ENCODE data around the gene PTCH1. TPM values are rescaled to one million over a fixed set of nuclear protein-coding genes. Genes with fewer than 3 reads are reported as not detected.
A peak's percentile ranks its signal among the peaks of the same experiment; 100 is the strongest.

The PTCH1 gene
- total RNA-seq, 1 experiment from 2014 or later = 15.2 TPM

- no peaks in the 10 kb centered on the region for H3K9me2 ChIP-seq (ENCODE audit: insufficient read depth)
- peak overlapping the region; percentile 32 to 35 for H3K4me3 ChIP-seq (replicated peaks in 1 of 2; ENCODE audit: low read depth in 1 of 2, low read length in 2 of 2)
- H3K79me2 ChIP-seq (ENCODE audit: insufficient read depth, low read length) = no peaks in the 10 kb centered on the region
- peak overlapping the region; percentile 65 for H3K27ac ChIP-seq (ENCODE audit: low read depth, low read length)
- RAD21 ChIA-PET (ENCODE audit: low non-redundant PET in 1 of 2, low total read pairs in 2 of 2, uncharacterized antibody in 2 of 2, unreplicated experiment in 2 of 2) = no interaction called here
- H3K9ac ChIP-seq (ENCODE audit: low read length) = peak overlapping the region; percentile 26
- H3K9me3 ChIP-seq (ENCODE audit: control insufficient read depth in 1 of 2, insufficient read depth in 1 of 2, low read depth in 1 of 2, low read length in 2 of 2) = peaks cover 0 to 9% of the 10 kb centered on the region in 2 experiments; a peak in 1 of 4 replicates
- peak overlapping the region; percentile 72 for H3K4me2 ChIP-seq (ENCODE audit: low read length)
- TF ChIP-seq JUND (IDR thresholded peaks at IDR 0.05) = no peak
- peak; percentile 96 for TF ChIP-seq ELF1 (IDR thresholded peaks at IDR 0.05; ENCODE audit: borderline replicate concordance, low read depth)
- TF ChIP-seq MAX (IDR thresholded peaks at IDR 0.05) = peak; percentile 79
- TF ChIP-seq ZNF274 (IDR thresholded peaks at IDR 0.05; ENCODE audit: low read depth, low read length) = no peak
- no peak for TF ChIP-seq ATF3 (IDR thresholded peaks at IDR 0.05)
- TF ChIP-seq POLR2A (IDR thresholded peaks at IDR 0.05; ENCODE audit: borderline replicate concordance, extremely low read depth, insufficient read depth, insufficient read length) = no peak
- no peak for TF ChIP-seq EZH2phosphoT487 (IDR thresholded peaks at IDR 0.05; ENCODE audit: borderline replicate concordance)
- TF ChIP-seq EGR1 (IDR thresholded peaks at IDR 0.05; ENCODE audit: low read depth) = peak; percentile 85
- peak; percentile 75 for TF ChIP-seq SP1 (IDR thresholded peaks at IDR 0.05; ENCODE audit: low read depth)
- no peak for TF ChIP-seq TCF7L2 (IDR thresholded peaks at IDR 0.05; ENCODE audit: borderline replicate concordance, extremely low read depth, insufficient read depth, insufficient read length)
- no peak for TF ChIP-seq RAD21 (IDR thresholded peaks at IDR 0.05; ENCODE audit: low read depth)
- TF ChIP-seq SIN3A (IDR thresholded peaks at IDR 0.05; ENCODE audit: low read depth) = peak; percentile 76
- TF ChIP-seq POLR2AphosphoS5 (IDR thresholded peaks at IDR 0.05; ENCODE audit: low read depth, low read length) = peak; percentile 65
- no peak for TF ChIP-seq ZFX (IDR thresholded peaks at IDR 0.05)
- TF ChIP-seq REST (IDR thresholded peaks at IDR 0.05; ENCODE audit: low read depth) = no peak
- peak; percentile 76 for TF ChIP-seq CBX3 (IDR thresholded peaks at IDR 0.05; ENCODE audit: low read depth)
- no peak for TF ChIP-seq SRF (IDR thresholded peaks at IDR 0.05; ENCODE audit: low read depth)
- 0 out of 6 replicates have a peak, but pooled peaks of 1 of the 3 experiments have one; percentile 2 for TF ChIP-seq CTCF (IDR thresholded peaks at IDR 0.05 in 2 of 3, conservative IDR thresholded peaks at IDR 0.05 in 1 of 3; ENCODE audit: borderline replicate concordance in 1 of 3, insufficient read depth in 1 of 3, low read depth in 2 of 3, low read length in 2 of 3)
- no peak for TF ChIP-seq FOSL1 (IDR thresholded peaks at IDR 0.05; ENCODE audit: low read depth)
- BruUV-seq (replicated peaks) = no TSS peak
- no peaks in the 10 kb centered on the region for H3K27me3 ChIP-seq (ENCODE audit: insufficient read depth, low read length)
- peak overlapping the region; percentile 60 for H2AFZ ChIP-seq (ENCODE audit: low read depth, low read length, poor library complexity, severe bottlenecking)
- CTCF ChIA-PET = interaction anchor here (1.2 kb wide), 1 partner anchor 52 kb away, joined by 3 read pairs; no protein-coding TSS in a partner anchor
- no peaks in the 10 kb centered on the region for H4K20me1 ChIP-seq (ENCODE audit: insufficient read depth)
- no peaks in the 10 kb centered on the region for H3K36me3 ChIP-seq (ENCODE audit: control insufficient read depth in 1 of 2, insufficient read depth in 2 of 2, low read length in 2 of 2)
- H3K4me1 ChIP-seq (ENCODE audit: control insufficient read depth in 1 of 2, insufficient read depth in 2 of 2, low read length in 2 of 2) = peaks cover 10 to 18% of the 10 kb centered on the region in 2 experiments; a peak in 3 of 4 replicates
- POLR2A ChIA-PET = interaction anchor here (0.6 kb wide), 1 partner anchor 663 kb away, joined by 6 read pairs; no protein-coding TSS in a partner anchor
- peak; percentile 45 for DNase-seq (ENCODE audit: low read depth, low spot score)
- intact Hi-C loops (cut with micrococcal nuclease) = no loop called here
- ATAC-seq = peak; percentile 96
Observed at GRCh38 chr9:95434116-95435073, 82.4 kb downstream of the PTCH1 start.

All from HCT116 (cell line).